ENCODE results near the gene CD101.

GRCh38 chr1:117000142-117000541, 1.4 kb upstream of the CD101 start:
- no peak for TF ChIP-seq EZH2 (IDR thresholded peaks at IDR 0.05; ENCODE audit: borderline replicate concordance, low read depth, low read length, poor library complexity, severe bottlenecking)
- TF ChIP-seq CTCF (conservative IDR thresholded peaks at IDR 0.05; ENCODE audit: low read depth, low read length), result no peak

Measured in A673 (cell line).